ENCODE results near the gene OSBP2.

GRCh38 chr22:30949934-30950660 is 255.4 kb downstream of the OSBP2 start:
- TF ChIP-seq ZNF565 (CRISPR knock-in tag; conservative IDR thresholded peaks at IDR 0.05; ENCODE audit: low read depth) (no peak), RARB (CRISPR knock-in tag; IDR thresholded peaks at IDR 0.05) (no peak), TCF4 (CRISPR knock-in tag; IDR thresholded peaks at IDR 0.05; ENCODE audit: borderline replicate concordance) (no peak), ZNF70 (CRISPR knock-in tag; IDR thresholded peaks at IDR 0.05) (no peak), ZNF8 (CRISPR knock-in tag; IDR thresholded peaks at IDR 0.05) (no peak), OSR1 (CRISPR knock-in tag; IDR thresholded peaks at IDR 0.05) (no peak), ARNTL (CRISPR knock-in tag; IDR thresholded peaks at IDR 0.05; ENCODE audit: borderline replicate concordance, low read depth) (no peak), ESRRG (CRISPR knock-in tag; IDR thresholded peaks at IDR 0.05) (no peak), ZFP30 (CRISPR knock-in tag; IDR thresholded peaks at IDR 0.05) (no peak), SNAI2 (CRISPR knock-in tag; IDR thresholded peaks at IDR 0.05) (no peak), CREB5 (CRISPR knock-in tag; IDR thresholded peaks at IDR 0.05; ENCODE audit: low read depth) (no peak), ZC3H10 (CRISPR knock-in tag; IDR thresholded peaks at IDR 0.05) (no peak)

Measured in SK-N-SH treated with all-trans-retinoic acid at 6 μM for 48 hours (cell line).